GM18861 (cell line): ENCODE results near the gene RNF17.

ENCODE experiments used
- ATAC-seq: cut with Tn5 transposase; IDR thresholded peaks from one replicate; pipeline ENCODE4 v1.9.1; 2021; ENCODE audit not compliant: unreplicated experiment

The RNF17 gene

GRCh38 chr13:24858953-24859352, 95.0 kb downstream of the RNF17 start:
- ATAC-seq = no peak

DNA sequence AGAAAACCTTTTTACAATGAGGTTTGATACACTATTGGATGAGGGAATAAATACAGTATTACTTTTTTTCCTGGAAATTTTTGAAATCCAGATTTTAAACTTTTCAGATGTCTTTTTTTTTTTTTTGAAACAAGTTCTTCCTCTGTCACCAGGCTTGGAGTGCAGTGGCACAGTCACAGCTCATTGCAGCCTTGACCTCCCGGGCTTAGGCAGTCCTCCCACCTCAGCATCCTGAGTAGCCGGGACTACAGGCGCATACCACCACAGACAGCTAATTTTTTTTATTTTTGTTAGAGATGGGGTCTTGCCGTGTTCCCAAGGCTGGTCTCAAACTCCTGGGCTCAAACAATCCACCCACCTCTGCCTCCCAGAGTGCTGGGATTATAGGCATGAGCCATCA, 96.8 kb downstream of the RNF17 start:
- ATAC-seq = no peak

DNA sequence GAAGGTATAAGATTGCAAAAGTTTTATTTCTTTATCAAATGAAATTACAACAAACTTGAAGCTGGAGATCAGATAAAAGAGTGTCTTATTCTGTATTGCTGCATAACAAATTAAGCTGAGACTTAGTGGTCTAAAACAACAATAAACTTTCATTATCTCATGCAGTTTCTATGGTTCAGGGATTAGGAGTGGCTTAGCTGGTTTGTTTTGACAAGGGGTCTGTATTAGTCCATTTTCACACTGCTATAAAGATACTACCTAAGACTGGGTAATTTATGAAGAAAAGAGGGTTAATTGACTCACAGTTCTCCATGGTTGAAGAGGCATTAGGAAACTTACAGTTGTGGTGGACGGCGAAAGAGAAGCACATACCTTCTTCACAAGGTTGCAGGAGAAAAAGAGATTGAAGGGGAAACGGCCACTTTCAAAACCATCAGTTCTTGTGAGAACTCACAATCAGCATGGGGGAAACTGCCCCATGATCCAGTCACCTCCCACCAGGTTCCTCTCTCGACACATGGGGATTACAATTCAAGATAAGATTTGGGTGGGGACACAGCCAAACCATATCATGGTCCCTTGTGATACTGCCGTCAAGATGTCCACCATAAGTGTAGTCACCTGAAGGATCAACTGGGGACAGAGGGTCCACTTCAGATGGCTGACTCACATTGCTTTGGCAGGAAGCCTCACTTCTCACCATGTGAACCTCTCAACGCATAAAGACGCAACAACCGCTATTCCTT, 97.8 kb downstream of the RNF17 start:
- no peak for ATAC-seq

DNA sequence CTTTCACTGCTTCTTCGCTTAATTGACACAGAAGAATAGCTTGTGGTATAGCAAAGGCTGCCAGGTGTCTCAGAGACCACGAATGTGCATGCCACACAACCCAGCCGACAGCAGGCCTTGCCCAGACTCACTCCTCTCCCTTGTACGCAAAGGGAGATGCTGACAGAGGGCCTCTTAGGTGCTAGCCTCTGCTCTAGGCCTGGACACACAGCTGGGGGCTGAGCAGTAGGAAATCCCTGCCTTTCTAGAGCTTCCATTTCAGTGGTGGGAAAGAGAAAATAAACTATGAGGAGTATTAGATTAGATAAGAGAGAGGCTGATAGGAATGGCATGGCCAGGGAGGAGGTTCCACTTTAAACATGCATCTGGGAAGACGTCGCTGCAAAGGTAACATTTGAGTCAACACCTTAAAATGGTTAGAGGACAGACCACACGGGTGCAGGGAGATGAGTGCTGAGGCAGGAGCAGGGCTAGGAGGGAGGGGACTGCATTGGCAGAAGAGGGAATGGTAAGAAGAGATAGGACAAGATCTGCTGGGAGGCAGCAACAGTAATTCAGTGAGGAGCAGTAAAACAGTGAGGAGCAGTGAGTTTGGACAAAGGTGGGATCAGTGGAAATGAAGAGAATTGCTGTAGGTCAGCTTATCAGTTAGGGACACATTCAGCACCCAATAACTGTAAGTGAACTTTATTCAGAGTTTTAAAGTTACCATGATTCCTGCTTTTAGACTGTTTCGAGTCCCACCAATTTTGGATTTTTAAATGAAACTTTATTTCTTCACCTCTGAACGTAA, 100.0 kb downstream of the RNF17 start:
- no peak for ATAC-seq

- no peak for ATAC-seq
Measured at GRCh38 chr13:24864579-24864978, 100.6 kb downstream of the RNF17 start.

DNA sequence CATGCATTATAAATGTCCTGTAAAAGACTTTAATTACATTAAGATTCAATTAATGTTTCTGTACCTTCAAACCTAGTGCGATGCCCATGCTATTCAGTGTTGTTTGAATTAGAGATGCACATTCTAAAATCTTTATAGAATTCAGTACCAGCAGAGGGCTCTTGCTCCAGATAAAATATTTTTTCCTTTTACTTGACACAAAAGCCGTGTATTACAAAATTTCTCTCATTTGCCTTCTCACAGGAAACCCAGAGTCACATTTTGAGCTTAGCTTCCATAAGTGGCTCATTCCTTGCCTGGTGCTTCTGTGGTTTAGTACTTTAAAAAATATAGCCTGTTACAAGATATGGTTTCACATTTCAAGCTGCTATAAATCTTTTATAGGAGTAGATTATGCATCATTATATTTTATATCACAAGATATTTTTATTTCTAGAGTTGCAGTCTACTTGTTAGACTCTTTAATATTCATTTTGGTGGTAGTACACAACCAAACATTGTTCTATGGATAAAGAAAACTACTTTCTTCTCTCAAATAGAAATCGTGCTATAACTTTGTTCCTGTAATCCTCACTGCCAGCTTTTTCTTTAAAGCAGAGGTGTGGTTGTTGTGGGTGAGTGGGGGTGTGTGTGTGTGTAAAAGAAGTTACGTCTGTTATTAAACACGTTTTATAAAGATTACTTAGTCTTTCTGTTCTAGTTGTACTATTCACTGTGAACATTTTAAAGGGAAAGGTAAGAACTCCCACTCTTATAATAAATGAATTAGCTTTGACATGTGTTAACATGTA, 101.4 kb downstream of the RNF17 start:
- ATAC-seq = no peak

GRCh38 chr13:24866488-24866887, 102.5 kb downstream of the RNF17 start:
- ATAC-seq = no peak

DNA sequence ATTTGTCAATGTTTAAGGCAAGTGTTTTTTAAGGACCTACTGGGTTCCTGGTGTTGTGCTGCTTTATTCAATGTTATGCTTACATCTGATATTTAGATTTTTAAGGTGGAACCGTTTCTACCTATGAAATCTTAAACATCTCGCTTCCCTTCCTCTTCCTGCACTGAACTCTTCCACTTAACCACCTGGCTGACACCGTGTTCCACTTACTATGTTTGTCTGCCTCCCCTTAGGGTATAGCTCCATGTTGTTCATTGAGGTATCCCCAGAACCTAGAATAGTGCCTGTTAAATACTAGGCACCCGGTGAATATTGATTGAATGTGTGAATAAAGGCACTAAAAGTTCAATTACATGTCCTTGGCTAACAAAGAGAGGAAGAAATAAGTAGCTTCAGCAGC, 104.9 kb downstream of the RNF17 start:
- no peak for ATAC-seq

DNA sequence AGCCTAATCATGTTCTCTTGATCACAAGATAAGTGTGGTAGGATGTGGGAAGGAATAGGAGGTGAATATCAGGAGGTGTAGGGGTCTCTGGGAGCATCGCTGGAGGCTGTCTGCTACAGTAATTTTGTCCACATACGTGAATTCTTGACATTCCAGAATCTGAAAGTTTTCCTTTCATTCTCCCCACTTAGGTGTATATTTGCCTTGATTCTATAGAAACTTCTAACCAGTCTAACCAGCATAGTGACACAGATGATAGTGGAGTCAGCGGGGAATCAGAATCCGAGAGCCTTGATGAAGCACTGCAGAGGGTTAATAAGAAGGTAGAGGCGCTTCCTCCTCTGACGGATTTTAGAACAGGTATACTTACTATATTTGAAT, 106.4 kb downstream of the RNF17 start:
- no peak for ATAC-seq

- no peak for ATAC-seq
Measured at GRCh38 chr13:24875566-24875965, 111.6 kb downstream of the RNF17 start.

- ATAC-seq = no peak
Measured at GRCh38 chr13:24877531-24877930, 113.6 kb downstream of the RNF17 start.

DNA sequence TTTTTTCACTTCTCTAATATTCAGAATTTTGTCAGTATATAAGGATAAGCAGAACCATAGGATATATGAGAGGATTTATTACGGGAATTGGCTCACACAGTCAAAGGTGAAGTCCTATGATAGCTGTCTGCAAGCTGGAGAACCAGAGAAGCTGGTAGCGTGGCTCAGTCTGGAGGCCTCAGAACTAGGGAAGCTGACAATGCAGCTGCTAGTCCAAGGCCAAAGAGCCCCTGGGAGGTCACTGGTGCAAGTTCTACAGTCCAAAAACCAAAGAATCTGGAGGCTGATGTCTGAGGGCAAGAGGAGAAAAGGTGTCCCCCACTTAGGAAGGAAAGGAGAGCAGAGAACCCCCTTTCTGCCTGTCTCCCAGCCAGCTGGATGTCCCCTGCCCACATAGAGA, 114.4 kb downstream of the RNF17 start:
- no peak for ATAC-seq

DNA sequence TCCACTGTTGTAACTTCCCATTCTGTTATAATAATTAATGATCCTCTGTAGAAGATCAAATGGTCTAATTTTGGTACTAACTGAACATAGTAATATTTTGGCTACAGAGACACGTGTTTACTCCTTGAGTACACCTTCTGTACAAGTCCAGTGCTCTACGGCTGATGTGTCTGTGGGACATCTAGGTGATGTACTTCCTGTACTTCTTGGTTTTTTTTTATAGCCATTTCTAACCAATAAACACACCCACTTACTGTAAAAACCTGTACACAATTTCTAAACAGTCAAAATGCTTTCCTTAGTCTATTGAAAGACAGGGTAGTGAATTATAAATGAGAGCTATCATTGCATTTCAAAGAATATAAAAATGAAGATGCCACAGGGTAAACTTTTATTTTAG, 118.7 kb downstream of the RNF17 start:
- ATAC-seq = no peak

DNA sequence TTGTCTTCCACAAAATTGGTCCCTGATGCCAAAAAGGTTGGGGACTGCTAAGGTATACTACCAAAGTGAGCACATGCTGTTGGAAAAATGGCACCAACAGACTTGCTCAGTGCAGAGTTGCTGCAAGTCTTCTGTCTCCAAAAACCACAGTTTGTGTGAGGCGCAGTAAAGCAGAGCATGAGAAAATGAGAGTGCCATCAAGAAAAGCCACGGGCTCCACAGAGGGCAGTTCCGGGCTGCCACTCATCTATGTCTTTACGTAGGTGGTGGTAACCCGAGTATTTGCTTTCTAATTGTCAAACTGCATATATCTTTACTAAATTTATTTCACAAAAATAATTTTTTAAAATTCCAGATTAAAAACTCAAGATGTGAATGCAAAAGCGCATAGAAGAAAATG, 123.8 kb downstream of the RNF17 start:
- peak; percentile 81 for ATAC-seq

- no peak for ATAC-seq
Measured at GRCh38 chr13:24888291-24888931, 124.4 kb downstream of the RNF17 start.

DNA sequence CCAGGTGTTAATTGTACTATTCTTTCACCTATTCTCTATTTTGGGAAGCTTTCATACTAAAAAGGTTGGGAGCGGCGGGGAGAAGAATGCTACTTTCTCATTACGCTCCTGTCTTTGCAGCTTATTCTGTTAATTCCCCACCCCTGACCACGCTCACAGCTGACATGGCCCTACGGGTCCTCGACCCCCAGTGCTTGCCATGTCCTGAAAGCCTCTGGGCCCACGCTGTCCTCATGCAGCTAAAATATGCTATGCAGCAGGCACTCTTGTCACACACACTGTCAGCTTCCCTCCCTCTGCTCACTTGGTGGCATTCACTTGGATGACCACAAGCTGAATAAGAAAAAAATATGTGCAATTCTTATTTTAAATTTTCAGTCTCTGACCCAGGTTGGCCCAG, 126.3 kb downstream of the RNF17 start:
- ATAC-seq = no peak

- ATAC-seq = no peak
Measured at GRCh38 chr13:24891476-24892108, 127.6 kb downstream of the RNF17 start.

DNA sequence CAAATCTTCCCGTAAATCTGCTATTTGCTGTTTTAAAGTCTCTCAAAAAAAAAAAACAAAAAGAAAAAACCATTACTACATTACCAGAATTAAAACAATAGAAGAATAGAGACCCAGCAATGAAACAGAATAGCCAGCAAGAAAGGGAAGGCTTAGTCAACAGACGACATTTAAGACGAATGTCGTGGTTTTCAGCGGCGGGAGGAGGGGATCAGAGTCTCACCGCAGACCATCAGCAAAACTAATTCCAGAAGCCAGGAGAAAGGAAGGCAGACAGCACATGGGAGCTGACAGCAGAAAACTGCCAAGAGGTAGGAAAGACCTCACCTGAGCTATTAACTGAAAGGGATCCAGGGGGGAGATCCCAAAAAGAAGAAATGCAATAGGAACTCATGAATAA, 128.9 kb downstream of the RNF17 start:
- no peak for ATAC-seq

DNA sequence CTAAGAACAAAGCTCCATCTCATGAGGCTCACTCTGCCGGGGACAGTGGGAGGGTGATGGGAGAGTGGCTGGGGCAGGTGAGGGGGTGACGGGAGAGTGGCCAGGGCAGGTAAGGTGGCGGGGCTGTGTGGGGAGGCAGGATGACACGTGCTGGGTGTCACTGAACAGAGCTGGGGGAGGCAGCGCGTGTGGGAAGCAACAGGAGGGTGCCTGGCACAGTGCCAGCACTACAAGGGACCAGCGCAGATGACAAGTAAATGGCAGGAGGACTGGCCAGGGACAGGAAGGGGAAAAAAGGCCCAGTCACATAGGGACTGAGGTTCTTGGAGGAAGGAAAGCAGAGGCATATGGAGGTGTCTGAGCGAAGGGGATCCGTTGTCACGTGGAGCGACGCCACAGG, 129.9 kb downstream of the RNF17 start:
- no peak for ATAC-seq

DNA sequence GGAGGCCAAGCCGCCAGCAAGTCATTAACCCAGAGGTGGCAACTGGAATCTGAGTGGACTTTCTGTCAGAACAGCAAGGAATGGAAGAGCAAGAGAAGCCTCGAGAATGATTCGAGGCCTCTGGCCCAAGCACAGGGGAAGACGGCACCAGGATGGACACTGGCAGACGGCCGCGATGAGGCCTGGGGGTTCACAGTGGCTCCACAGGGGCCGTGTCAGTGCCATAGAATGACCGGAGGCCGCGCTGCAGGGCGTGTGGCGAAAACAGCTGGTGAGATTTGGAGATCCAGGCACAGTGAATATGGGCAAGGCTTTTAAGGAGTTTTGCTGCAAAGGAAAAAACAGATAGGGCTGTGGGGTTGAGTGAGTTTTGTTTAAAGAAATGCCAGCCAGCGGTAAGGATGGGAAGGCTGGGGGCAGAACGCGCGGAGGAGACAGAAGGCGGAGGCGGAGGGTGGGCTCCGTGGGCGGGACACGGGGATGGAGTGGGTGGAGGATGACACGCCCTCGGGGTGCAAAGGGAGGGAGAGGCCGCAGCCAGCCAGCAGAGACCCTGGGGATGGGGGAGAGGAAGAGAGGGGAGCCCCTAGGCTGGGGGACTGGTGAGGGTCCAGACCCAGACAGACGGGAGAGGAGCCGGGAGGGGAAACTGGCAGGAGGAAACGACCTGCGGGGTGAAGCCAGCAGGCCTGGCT, 130.5 kb downstream of the RNF17 start:
- no peak for ATAC-seq
